ENCODE measurements around the gene VWA5A.

The VWA5A gene

GRCh38 chr11:124081483-124081882, 33.8 kb upstream of the VWA5A start:
- no peak for DNase-seq (ENCODE audit: low spot score)
- no peak for TF ChIP-seq CTCF (IDR thresholded peaks at IDR 0.05; ENCODE audit: extremely low read depth, missing control alignments)

GRCh38 chr11:124082371-124082770, 32.9 kb upstream of the VWA5A start:
- no peak for TF ChIP-seq CTCF (IDR thresholded peaks at IDR 0.05; ENCODE audit: extremely low read depth, missing control alignments)
- DNase-seq (ENCODE audit: low spot score): no peak

GRCh38 chr11:124085583-124085982, 29.7 kb upstream of the VWA5A start:
- TF ChIP-seq CTCF (IDR thresholded peaks at IDR 0.05; ENCODE audit: extremely low read depth, missing control alignments): no peak
- no peak for DNase-seq (ENCODE audit: low spot score)

GRCh38 chr11:124085997-124086846, 29.0 kb upstream of the VWA5A start:
- no peak for TF ChIP-seq CTCF (IDR thresholded peaks at IDR 0.05; ENCODE audit: extremely low read depth, missing control alignments)
- DNase-seq (ENCODE audit: low spot score): no peak

- no peak for TF ChIP-seq CTCF (IDR thresholded peaks at IDR 0.05; ENCODE audit: extremely low read depth, missing control alignments)
- DNase-seq (ENCODE audit: low spot score): no peak
These were observed 24.3 kb upstream of the VWA5A start for GRCh38 chr11:124090996-124091395.

GRCh38 chr11:124093330-124093729, 21.9 kb upstream of the VWA5A start:
- DNase-seq (ENCODE audit: low spot score): no peak
- TF ChIP-seq CTCF (IDR thresholded peaks at IDR 0.05; ENCODE audit: extremely low read depth, missing control alignments): no peak

- TF ChIP-seq CTCF (IDR thresholded peaks at IDR 0.05; ENCODE audit: extremely low read depth, missing control alignments): no peak
- no peak for DNase-seq (ENCODE audit: low spot score)
These were observed 20.5 kb upstream of the VWA5A start for GRCh38 chr11:124094731-124095130.

All from GM20000 (cell line).